Brain microvascular endothelial cell (primary cell): ENCODE results near the gene TOM1L2.

Source experiments
- DNase-seq: peaks from one replicate; pipeline ENCODE4 v3.0.0-alpha.2; 2020
- H3K27ac ChIP-seq: fragments of 250-450 bp; sonication (Bioruptor Pico); 2 replicates; pipeline ENCODE4 v1.5.1; 2020; ENCODE audit warnings: mild to moderate bottlenecking, moderate library complexity
- H3K27me3 ChIP-seq: fragments of 250-450 bp; sonication (Bioruptor Pico); replicated peaks from 2 replicates; pipeline ENCODE4 v1.5.1; 2020; ENCODE audit warnings: mild to moderate bottlenecking
- H3K36me3 ChIP-seq: fragments of 250-450 bp; sonication (Bioruptor Pico); replicated peaks from 2 replicates; pipeline ENCODE4 v1.5.1; 2020; ENCODE audit warnings: mild to moderate bottlenecking
- H3K4me3 ChIP-seq: 2 replicates; pipeline ENCODE4 v1.5.1; 2011; ENCODE audit warnings: low read depth, mild to moderate bottlenecking, control low read depth, low read length, moderate library complexity
- CTCF ChIP-seq: IDR thresholded peaks from 2 replicates; pipeline ENCODE4 v1.5.1; 2011; ENCODE audit warnings: low read depth, mild to moderate bottlenecking, moderate library complexity, low read length, control low read depth, inconsistent platforms; ENCODE audit errors: missing control alignments
- in situ Hi-C: cut with HindIII; loops from 2 replicates; pipeline ENCODE4 v1.10.0; 2017; ENCODE audit warnings: low sequenced_read_pairs, low pct_ligation_motif_present

Gene TOM1L2

GRCh38 chr17:17888821-17889220 lies 83.4 kb downstream of the TOM1L2 start:
- no peak for DNase-seq
- Histone ChIP-seq H3K27me3 (no peaks in the 10 kb centered on the region), H3K27ac (no peak overlapping the region), H3K4me3 (no peak overlapping the region), H3K36me3 (peaks cover under 1% of the 10 kb centered on the region)
- TF ChIP-seq CTCF, result peak; percentile 49
- in situ Hi-C loops, result no loop called here

- in situ Hi-C loops, result no loop called here
- no peak for TF ChIP-seq CTCF
- no peak for DNase-seq
Observed at GRCh38 chr17:17888371-17888770, 83.8 kb downstream of the TOM1L2 start.

GRCh38 chr17:17887752-17888304 lies 84.4 kb downstream of the TOM1L2 start:
- TF ChIP-seq CTCF, result no peak
- no peak for DNase-seq
- Histone ChIP-seq H3K36me3 (no peaks in the 10 kb centered on the region), H3K27me3 (no peaks in the 10 kb centered on the region), H3K4me3 (no peak overlapping the region), H3K27ac (no peak overlapping the region)
- in situ Hi-C loops, result no loop called here

More at GRCh38 chr17:17888371-17888770, 83.8 kb downstream of the TOM1L2 start:
- H3K36me3 ChIP-seq, result no peaks in the 10 kb centered on the region
- H3K27ac ChIP-seq, result no peak overlapping the region
- no peaks in the 10 kb centered on the region for H3K27me3 ChIP-seq
- H3K4me3 ChIP-seq, result no peak overlapping the region

GRCh38 chr17:17886726-17887125 lies 85.5 kb downstream of the TOM1L2 start:
- no peak for DNase-seq
- Histone ChIP-seq H3K27me3 (no peaks in the 10 kb centered on the region), H3K36me3 (no peaks in the 10 kb centered on the region), H3K27ac (no peak overlapping the region), H3K4me3 (no peak overlapping the region)
- no peak for TF ChIP-seq CTCF
- in situ Hi-C loops, result no loop called here

GRCh38 chr17:17886226-17886625 lies 86.0 kb downstream of the TOM1L2 start:
- TF ChIP-seq CTCF, result no peak
- Histone ChIP-seq H3K27me3 (no peaks in the 10 kb centered on the region), H3K36me3 (no peaks in the 10 kb centered on the region), H3K4me3 (no peak overlapping the region), H3K27ac (no peak overlapping the region)
- no peak for DNase-seq
- in situ Hi-C loops, result no loop called here
